OCI-LY1 (cell line): Measurements from ENCODE around the gene SLC12A3.

Source experiments
- CTCF ChIP-seq: fragments of 200-600 bp; sonication (generic), shearing (Covaris generic); IDR thresholded peaks from 2 replicates; pipeline ENCODE4 v1.5.1; 2017; ENCODE audit warnings: mild to moderate bottlenecking, antibody characterized with exemption, low read length, moderate library complexity, mixed read lengths
- EZH2 ChIP-seq: fragments of 200-600 bp; sonication (generic), shearing (Covaris generic); IDR thresholded peaks from 2 replicates; pipeline ENCODE4 v1.8.0; 2017; ENCODE audit warnings: borderline replicate concordance, mixed run types, mild to moderate bottlenecking, antibody characterized with exemption, low read length, moderate library complexity, mixed read lengths

- TF ChIP-seq CTCF (no peak), EZH2 (no peak)
Measured at GRCh38 chr16:56847173-56847910, 17.7 kb upstream of the SLC12A3 start.
